ENCODE results near the gene MRNIP.

GRCh38 chr5:179887095-179887494 is 28.5 kb upstream of the MRNIP start:
- TF ChIP-seq POLR2A (IDR thresholded peaks at IDR 0.05) (no peak), CTCF (IDR thresholded peaks at IDR 0.05) (no peak)

All from body of pancreas (tissue), 4 donors.